Superior temporal gyrus (tissue), 1 donor: ENCODE measurements around the gene HAPLN1.

Experiments used
- DNase-seq: peaks from one replicate; pipeline ENCODE4 v3.0.0-alpha.2; 2016; ENCODE audit errors: extremely low spot score

Gene HAPLN1

GRCh38 chr5:83641946-83642345 is 78.7 kb downstream of the HAPLN1 start:
- DNase-seq = no peak

GRCh38 chr5:83639911-83640310 is 80.7 kb downstream of the HAPLN1 start:
- no peak for DNase-seq

GRCh38 chr5:83636156-83636555 is 84.5 kb downstream of the HAPLN1 start:
- DNase-seq = no peak

- no peak for DNase-seq
Measured at GRCh38 chr5:83633285-83633684, 87.4 kb downstream of the HAPLN1 start.

GRCh38 chr5:83632874-83633273 is 87.8 kb downstream of the HAPLN1 start:
- DNase-seq = no peak

- no peak for DNase-seq
Measured at GRCh38 chr5:83628360-83628759, 92.3 kb downstream of the HAPLN1 start.

GRCh38 chr5:83614841-83615240 is 105.8 kb downstream of the HAPLN1 start:
- DNase-seq = no peak

GRCh38 chr5:83608122-83608521 is 112.5 kb downstream of the HAPLN1 start:
- DNase-seq = peak; percentile 75

GRCh38 chr5:83595217-83595616 is 125.4 kb downstream of the HAPLN1 start:
- DNase-seq = no peak

GRCh38 chr5:83590966-83591365 is 129.7 kb downstream of the HAPLN1 start:
- DNase-seq = no peak

GRCh38 chr5:83589786-83590185 is 130.9 kb downstream of the HAPLN1 start:
- no peak for DNase-seq
